B cell (primary cell): Measurements from ENCODE around the gene COL6A1. TPM values are rescaled to one million over a fixed set of nuclear protein-coding genes. Genes with fewer than 3 reads are reported as not detected.

ENCODE experiments used
- ATAC-seq: fragments of 200-7000 bp; cut with Tn5 transposase; one replicate; pipeline ENCODE4 v1.10.0; 2021; ENCODE audit warnings: low read depth, mild to moderate bottlenecking, moderate number of reproducible peaks, moderate library complexity
- CTCF ChIA-PET: fragments of 350-600 bp; sonication (Branson Sonifier 250); formaldehyde crosslinking; loops from one replicate; lab custom pipeline; 2021; ENCODE audit warnings: antibody characterized with exemption, inconsistent platforms; lab: Charles Lee
- POLR2A ChIA-PET: fragments of 350-600 bp; sonication (Branson Sonifier 250); formaldehyde crosslinking; loops from one replicate; lab custom pipeline; 2021; ENCODE audit warnings: antibody characterized with exemption; lab: Charles Lee
- DNase-seq: peaks from one replicate; pipeline ENCODE4 v3.0.0; 2013
- H2AFZ ChIP-seq: 2 replicates; pipeline ENCODE4 v1.6.1; 2012; ENCODE audit warnings: mild to moderate bottlenecking, low read depth, low read length; ENCODE audit not compliant: insufficient read depth, poor library complexity, severe bottlenecking
- H3K27ac ChIP-seq, 2 donors: 1 replicate in 1 of 2; 2 replicates in 1 of 2; pipeline ENCODE4 v1.5.1; 2012 to 2013; ENCODE audit warnings: low read length in 2 of 2, mild to moderate bottlenecking in 2 of 2, moderate library complexity in 1 of 2
- H3K27me3 ChIP-seq, 4 experiments: fragments of 200-600 bp in 1 of 4; sonication (generic) in 1 of 4; replicated peaks in 1 of 4; 1 replicate in 2 of 4; 2 replicates in 2 of 4; pipeline versions ENCODE4 v1.6.1 to v1.7.0; 2013 to 2016; ENCODE audit warnings: low read length in 3 of 4, mild to moderate bottlenecking in 2 of 4, mixed read lengths in 1 of 4, moderate library complexity in 1 of 4; ENCODE audit not compliant: insufficient read depth in 4 of 4, control insufficient read depth in 3 of 4; ENCODE audit errors: control extremely low read depth in 1 of 4
- H3K36me3 ChIP-seq, 2 experiments: replicated peaks in 1 of 2; 1 replicate in 1 of 2; 2 replicates in 1 of 2; pipeline versions ENCODE4 v1.6.1 to v1.7.1; 2013; ENCODE audit warnings: low read length in 1 of 2; ENCODE audit not compliant: insufficient read depth in 2 of 2, control insufficient read depth in 1 of 2; ENCODE audit errors: control extremely low read depth in 1 of 2, extremely low read depth in 1 of 2
- H3K4me1 ChIP-seq, 2 donors: fragments of 200-600 bp in 1 of 2; sonication (generic) in 1 of 2; 1 replicate in 1 of 2; 2 replicates in 1 of 2; pipeline versions ENCODE4 v1.5.1 to v1.6.1; 2013 to 2017; ENCODE audit warnings: low read length in 2 of 2; ENCODE audit not compliant: control insufficient read depth in 2 of 2, insufficient read depth in 2 of 2
- H3K4me2 ChIP-seq: replicated peaks from 2 replicates; pipeline ENCODE3; 2012; ENCODE audit warnings: mild to moderate bottlenecking, low read depth, low read length; ENCODE audit not compliant: poor library complexity, severe bottlenecking
- H3K4me3 ChIP-seq, 5 experiments: fragments of 200-600 bp in 1 of 5; sonication (generic) in 1 of 5; 1 replicate in 3 of 5; 2 replicates in 2 of 5; pipeline versions ENCODE4 v1.5.1 to v1.7.0; 2011 to 2016; ENCODE audit warnings: low read length in 4 of 5, mild to moderate bottlenecking in 4 of 5, low read depth in 2 of 5, control low read depth in 1 of 5, moderate library complexity in 1 of 5; ENCODE audit not compliant: insufficient read depth in 1 of 5; ENCODE audit errors: control extremely low read depth in 1 of 5, extremely low read depth in 1 of 5
- H3K79me2 ChIP-seq: fragments of 200-600 bp; sonication (generic); one replicate; pipeline ENCODE4 v1.6.0; 2016; ENCODE audit warnings: low read length; ENCODE audit not compliant: control insufficient read depth, insufficient read depth
- H3K9ac ChIP-seq: fragments of 200-600 bp; sonication (generic); 2 replicates; pipeline ENCODE4 v1.6.1; 2017; ENCODE audit warnings: mild to moderate bottlenecking, low read length, moderate library complexity
- H3K9me3 ChIP-seq, 3 donors: one replicate each; pipeline versions ENCODE4 v1.6.1 to v1.7.1; 2013; ENCODE audit warnings: low read length in 2 of 3; ENCODE audit not compliant: control insufficient read depth in 2 of 3, insufficient read depth in 1 of 3; ENCODE audit errors: control extremely low read depth in 1 of 3
- H4K20me1 ChIP-seq: 2 replicates; pipeline ENCODE4 v1.6.0; 2012; ENCODE audit warnings: mild to moderate bottlenecking, low read length; ENCODE audit not compliant: insufficient read depth, control insufficient read depth, poor library complexity, severe bottlenecking
- H3K27ac Mint-ChIP-seq: one replicate; pipeline ENCODE4 v1.8.0; 2021; ENCODE audit warnings: mixed read lengths
- H3K27me3 Mint-ChIP-seq: one replicate; pipeline ENCODE4 v1.8.0; 2021; ENCODE audit warnings: mixed read lengths
- H3K4me1 Mint-ChIP-seq: one replicate; pipeline ENCODE4 v1.8.0; 2021; ENCODE audit warnings: mixed read lengths
- H3K4me3 Mint-ChIP-seq: one replicate; pipeline ENCODE4 v1.8.0; 2021; ENCODE audit warnings: mixed read lengths
- H3K9me3 Mint-ChIP-seq: one replicate; pipeline ENCODE4 v1.8.0; 2022; ENCODE audit warnings: mixed read lengths; ENCODE audit not compliant: insufficient read depth
- EZH2 ChIP-seq: IDR thresholded peaks from 2 replicates; pipeline ENCODE4 v1.6.1; 2012; ENCODE audit warnings: borderline replicate concordance, low read depth, mild to moderate bottlenecking, moderate library complexity, low read length; ENCODE audit not compliant: insufficient read depth, poor library complexity, severe bottlenecking
- WGBS: methylation state at CpG from one replicate; pipeline ENCODE4 v1.1.5; 2013; ENCODE audit warnings: missing lambda C conversion rate; ENCODE audit not compliant: insufficient coverage; 5-methylcytosine and 5-hydroxymethylcytosine counted together
- intact Hi-C: fragments of 100-400 bp; cut with micrococcal nuclease; formaldehyde crosslinking; loops from one replicate; pipeline ENCODE4 v1.10.0; 2022
- polyA plus RNA-seq: library from polyadenylated mRNA; depleted of rRNA; stranded (reverse); fragments of >200 nt; gene quantifications from 2 replicates; pipeline ENCODE4 v1.2.3, GENCODE V29; 2012
- total RNA-seq, 2 donors: library from RNA; stranded (reverse); fragments of 120-200 nt in 1 of 2; gene quantifications; 1 replicate in 1 of 2; 2 replicates in 1 of 2; pipeline versions ENCODE4 v1.2.3 to v1.2.4, GENCODE V29; 2013 to 2022
- TF ChIP-seq, protein P1 (sequence below): fragments of 200-600 bp; IDR thresholded peaks from one replicate; pipeline ENCODE4 v1.8.0; 2022; ENCODE audit warnings: antibody characterized with exemption, mild to moderate bottlenecking

The COL6A1 gene
- total and polyA plus RNA-seq, 2 donors (not counting 1 experiment from before 2014, with no cell fraction given) = 0.39 to 0.67 TPM

GRCh38 chr21:45974073-45975019 is 7.2 kb upstream of the COL6A1 start:
- Mint-ChIP-seq H3K4me1 (peaks cover 10% of the 10 kb centered on the region), H3K9me3 (no peaks in the 10 kb centered on the region), H3K4me3 (peak overlapping the region; percentile 87), H3K27ac (no peak overlapping the region), H3K27me3 (peaks cover 35% of the 10 kb centered on the region)
- Histone ChIP-seq H3K79me2 (no peaks in the 10 kb centered on the region), H3K27ac (peak overlapping the region in 1 of 2 donors; percentile 25), H3K4me2 (peak overlapping the region; percentile 95), H3K27me3 (peaks cover 0 to 73% (median 25%) of the 10 kb centered on the region in 4 experiments), H3K4me1 (peaks cover 29 to 35% of the 10 kb centered on the region in 2 donors), H3K9ac (peak overlapping the region; percentile 72), H3K4me3 (peak overlapping the region in 4 of 5 experiments; percentile 59 to 65 (median 64)), H2AFZ (peak overlapping the region; percentile 82), H3K36me3 (no peaks in the 10 kb centered on the region), H3K9me3 (peaks cover 0 to 17% (median 0%) of the 10 kb centered on the region in 3 donors), H4K20me1 (no peaks in the 10 kb centered on the region)
- intact Hi-C loops = no loop called here
- ChIA-PET POLR2A (no interaction called here), CTCF (interaction anchor here (1.6 kb wide), 1 partner anchor 22 kb away, joined by 3 read pairs; no protein-coding TSS in a partner anchor)
- ATAC-seq = peak; percentile 34
- DNase-seq = no peak
- WGBS = 2% methylated on average over 59 of the region's 59 CpGs
- TF ChIP-seq EZH2 = no peak
- TF ChIP-seq, protein P1, sequence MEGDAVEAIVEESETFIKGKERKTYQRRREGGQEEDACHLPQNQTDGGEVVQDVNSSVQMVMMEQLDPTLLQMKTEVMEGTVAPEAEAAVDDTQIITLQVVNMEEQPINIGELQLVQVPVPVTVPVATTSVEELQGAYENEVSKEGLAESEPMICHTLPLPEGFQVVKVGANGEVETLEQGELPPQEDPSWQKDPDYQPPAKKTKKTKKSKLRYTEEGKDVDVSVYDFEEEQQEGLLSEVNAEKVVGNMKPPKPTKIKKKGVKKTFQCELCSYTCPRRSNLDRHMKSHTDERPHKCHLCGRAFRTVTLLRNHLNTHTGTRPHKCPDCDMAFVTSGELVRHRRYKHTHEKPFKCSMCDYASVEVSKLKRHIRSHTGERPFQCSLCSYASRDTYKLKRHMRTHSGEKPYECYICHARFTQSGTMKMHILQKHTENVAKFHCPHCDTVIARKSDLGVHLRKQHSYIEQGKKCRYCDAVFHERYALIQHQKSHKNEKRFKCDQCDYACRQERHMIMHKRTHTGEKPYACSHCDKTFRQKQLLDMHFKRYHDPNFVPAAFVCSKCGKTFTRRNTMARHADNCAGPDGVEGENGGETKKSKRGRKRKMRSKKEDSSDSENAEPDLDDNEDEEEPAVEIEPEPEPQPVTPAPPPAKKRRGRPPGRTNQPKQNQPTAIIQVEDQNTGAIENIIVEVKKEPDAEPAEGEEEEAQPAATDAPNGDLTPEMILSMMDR = no peak
